NT2/D1 (cell line): ENCODE results near the gene TMEM14C.

ENCODE experiments used
- DNase-seq: peaks from one replicate; pipeline ENCODE4 v3.0.0-alpha.2; 2011; ENCODE audit warnings: low read depth, low spot score
- H3K27me3 ChIP-seq: 2 replicates; pipeline ENCODE4 v1.6.0; 2011; ENCODE audit warnings: mild to moderate bottlenecking; ENCODE audit not compliant: insufficient read length, insufficient read depth
- H3K36me3 ChIP-seq: 2 replicates; pipeline ENCODE4 v1.6.1; 2011; ENCODE audit warnings: mild to moderate bottlenecking, low read length, mixed read lengths; ENCODE audit not compliant: insufficient read depth, insufficient read length
- H3K4me1 ChIP-seq: 2 replicates; pipeline ENCODE4 v1.5.1; 2011; ENCODE audit not compliant: insufficient read depth, insufficient read length
- H3K4me3 ChIP-seq: 2 replicates; pipeline ENCODE4 v1.5.1; 2011; ENCODE audit warnings: low read depth; ENCODE audit not compliant: insufficient read length
- H3K9ac ChIP-seq: 2 replicates; pipeline ENCODE4 v1.6.0; 2011; ENCODE audit warnings: low read depth; ENCODE audit not compliant: insufficient read length
- H3K9me3 ChIP-seq: 2 replicates; pipeline ENCODE4 v1.5.1; 2011; ENCODE audit warnings: mild to moderate bottlenecking, low read length; ENCODE audit not compliant: insufficient read depth
- SUZ12 ChIP-seq: IDR thresholded peaks from 2 replicates; pipeline ENCODE4 v1.6.1; 2011; ENCODE audit not compliant: insufficient read length, insufficient read depth; ENCODE audit errors: extremely low read depth
- YY1 ChIP-seq: IDR thresholded peaks from 2 replicates; pipeline ENCODE4 v1.6.1; 2011; ENCODE audit not compliant: insufficient read length, insufficient read depth
- ZNF274 ChIP-seq: IDR thresholded peaks from 2 replicates; pipeline ENCODE4 v1.6.1; 2011; ENCODE audit warnings: mild to moderate bottlenecking, low read depth, low read length

TMEM14C gene

GRCh38 chr6:10771371-10771894 lies 48.6 kb downstream of the TMEM14C start:
- no peak overlapping the region for H3K4me3 ChIP-seq
- H3K36me3 ChIP-seq, result peaks cover 31% of the 10 kb centered on the region
- no peaks in the 10 kb centered on the region for H3K27me3 ChIP-seq
- H3K9ac ChIP-seq, result no peak overlapping the region
- no peaks in the 10 kb centered on the region for H3K4me1 ChIP-seq
- H3K9me3 ChIP-seq, result no peaks in the 10 kb centered on the region
- no peak for DNase-seq
- TF ChIP-seq YY1, result no peak
- no peak for TF ChIP-seq ZNF274
- no peak for TF ChIP-seq SUZ12

GRCh38 chr6:10778230-10778629 lies 55.4 kb downstream of the TMEM14C start:
- H3K4me3 ChIP-seq, result no peak overlapping the region
- peaks cover 16% of the 10 kb centered on the region for H3K36me3 ChIP-seq
- no peak for DNase-seq
- no peaks in the 10 kb centered on the region for H3K9me3 ChIP-seq
- H3K4me1 ChIP-seq, result no peaks in the 10 kb centered on the region
- no peaks in the 10 kb centered on the region for H3K27me3 ChIP-seq
- H3K9ac ChIP-seq, result no peak overlapping the region
- no peak for TF ChIP-seq ZNF274
- TF ChIP-seq YY1, result no peak
- no peak for TF ChIP-seq SUZ12

- DNase-seq, result no peak
- Histone ChIP-seq H3K27me3 (no peaks in the 10 kb centered on the region), H3K36me3 (peaks cover 16% of the 10 kb centered on the region), H3K9me3 (no peaks in the 10 kb centered on the region), H3K4me1 (no peaks in the 10 kb centered on the region), H3K9ac (no peak overlapping the region), H3K4me3 (no peak overlapping the region)
- TF ChIP-seq YY1 (no peak), SUZ12 (no peak), ZNF274 (no peak)
These were observed 56.2 kb downstream of the TMEM14C start for GRCh38 chr6:10779076-10779475.
